Astrocyte (in vitro differentiated cells and primary cell): ENCODE results near the gene ZBTB9.

Source experiments
- EZH2 ChIP-seq: IDR thresholded peaks from 2 replicates; pipeline ENCODE4 v1.6.1; 2012; ENCODE audit warnings: mild to moderate bottlenecking, low read length, inconsistent platforms; ENCODE audit not compliant: insufficient read depth
- TF ChIP-seq, protein P1 (sequence below): IDR thresholded peaks from 2 replicates; pipeline ENCODE4 v1.5.1; 2011; ENCODE audit warnings: low read depth, mild to moderate bottlenecking, inconsistent platforms, low read length, moderate library complexity; ENCODE audit not compliant: insufficient read depth

- TF ChIP-seq, protein P1, sequence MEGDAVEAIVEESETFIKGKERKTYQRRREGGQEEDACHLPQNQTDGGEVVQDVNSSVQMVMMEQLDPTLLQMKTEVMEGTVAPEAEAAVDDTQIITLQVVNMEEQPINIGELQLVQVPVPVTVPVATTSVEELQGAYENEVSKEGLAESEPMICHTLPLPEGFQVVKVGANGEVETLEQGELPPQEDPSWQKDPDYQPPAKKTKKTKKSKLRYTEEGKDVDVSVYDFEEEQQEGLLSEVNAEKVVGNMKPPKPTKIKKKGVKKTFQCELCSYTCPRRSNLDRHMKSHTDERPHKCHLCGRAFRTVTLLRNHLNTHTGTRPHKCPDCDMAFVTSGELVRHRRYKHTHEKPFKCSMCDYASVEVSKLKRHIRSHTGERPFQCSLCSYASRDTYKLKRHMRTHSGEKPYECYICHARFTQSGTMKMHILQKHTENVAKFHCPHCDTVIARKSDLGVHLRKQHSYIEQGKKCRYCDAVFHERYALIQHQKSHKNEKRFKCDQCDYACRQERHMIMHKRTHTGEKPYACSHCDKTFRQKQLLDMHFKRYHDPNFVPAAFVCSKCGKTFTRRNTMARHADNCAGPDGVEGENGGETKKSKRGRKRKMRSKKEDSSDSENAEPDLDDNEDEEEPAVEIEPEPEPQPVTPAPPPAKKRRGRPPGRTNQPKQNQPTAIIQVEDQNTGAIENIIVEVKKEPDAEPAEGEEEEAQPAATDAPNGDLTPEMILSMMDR = no peak
- TF ChIP-seq EZH2 = no peak
Measured at GRCh38 chr6:33455051-33455450, 675 bp downstream of the ZBTB9 start.
